OCI-LY1 (cell line): ENCODE measurements around the gene C1QTNF1.
A peak's percentile ranks its signal among the peaks of the same experiment; 100 is the strongest.

Source experiments
- H2AFZ ChIP-seq: fragments of 200-600 bp; sonication (generic), shearing (Covaris generic); 2 replicates; pipeline ENCODE4 v1.6.0; 2014; ENCODE audit warnings: antibody characterized with exemption, mild to moderate bottlenecking, low read length
- H3F3A ChIP-seq: fragments of 200-600 bp; sonication (generic), shearing (Covaris generic); 2 replicates; pipeline ENCODE4 v1.6.0; 2014; ENCODE audit warnings: mild to moderate bottlenecking, antibody characterized with exemption, low read length, moderate library complexity; ENCODE audit not compliant: insufficient read depth
- H3K27ac ChIP-seq: fragments of 200-600 bp; sonication (generic); 2 replicates; pipeline ENCODE4 v1.5.1; 2014; ENCODE audit warnings: low read length, mixed run types, mild to moderate bottlenecking, low read depth; ENCODE audit not compliant: poor library complexity, severe bottlenecking
- H3K27me3 ChIP-seq: fragments of 200-600 bp; sonication (generic); 2 replicates; pipeline ENCODE4 v1.6.0; 2014; ENCODE audit warnings: antibody characterized with exemption, mild to moderate bottlenecking, low read length, moderate library complexity; ENCODE audit not compliant: insufficient read depth
- H3K36me3 ChIP-seq: fragments of 200-600 bp; sonication (generic); 2 replicates; pipeline ENCODE4 v1.6.1; 2014; ENCODE audit warnings: mild to moderate bottlenecking, antibody characterized with exemption, low read length, moderate library complexity, mixed read lengths; ENCODE audit not compliant: insufficient read depth
- H3K4me1 ChIP-seq: fragments of 200-600 bp; sonication (generic); 2 replicates; pipeline ENCODE4 v1.5.1; 2014; ENCODE audit warnings: mild to moderate bottlenecking, low read length, moderate library complexity; ENCODE audit not compliant: insufficient read depth, severe bottlenecking
- H3K4me2 ChIP-seq: fragments of 200-600 bp; sonication (generic), shearing (Covaris generic); 2 replicates; pipeline ENCODE4 v1.6.1; 2014; ENCODE audit warnings: low read length
- H3K4me3 ChIP-seq: fragments of 200-600 bp; sonication (generic); 2 replicates; pipeline ENCODE4 v1.5.1; 2014; ENCODE audit warnings: low read length, low read depth, mild to moderate bottlenecking, mixed read lengths; ENCODE audit not compliant: poor library complexity, severe bottlenecking
- H3K79me2 ChIP-seq: fragments of 200-600 bp; shearing (Covaris generic); 2 replicates; pipeline ENCODE4 v1.6.1; 2016; ENCODE audit warnings: mixed run types, low read length, mixed read lengths; ENCODE audit not compliant: insufficient read depth
- H3K9ac ChIP-seq: fragments of 200-600 bp; sonication (generic), shearing (Covaris generic); 2 replicates; pipeline ENCODE4 v1.6.1; 2014; ENCODE audit warnings: mild to moderate bottlenecking, low read length, mixed read lengths
- H3K9me2 ChIP-seq: fragments of 200-600 bp; sonication (generic), shearing (Covaris generic); 2 replicates; pipeline ENCODE4 v1.6.1; 2014; ENCODE audit warnings: low read depth, mild to moderate bottlenecking, low read length, mixed read lengths
- H3K9me3 ChIP-seq: fragments of 200-600 bp; shearing (Covaris generic); 2 replicates; pipeline ENCODE4 v1.6.1; 2014; ENCODE audit warnings: low read length, mixed read lengths
- H4K20me1 ChIP-seq: fragments of 200-600 bp; sonication (generic), shearing (Covaris generic); 2 replicates; pipeline ENCODE4 v1.6.0; 2016; ENCODE audit warnings: mild to moderate bottlenecking, low read length; ENCODE audit not compliant: insufficient read depth
- CTCF ChIP-seq: fragments of 200-600 bp; sonication (generic), shearing (Covaris generic); IDR thresholded peaks from 2 replicates; pipeline ENCODE4 v1.5.1; 2017; ENCODE audit warnings: mild to moderate bottlenecking, antibody characterized with exemption, low read length, moderate library complexity, mixed read lengths
- EZH2 ChIP-seq: fragments of 200-600 bp; sonication (generic), shearing (Covaris generic); IDR thresholded peaks from 2 replicates; pipeline ENCODE4 v1.8.0; 2017; ENCODE audit warnings: borderline replicate concordance, mixed run types, mild to moderate bottlenecking, antibody characterized with exemption, low read length, moderate library complexity, mixed read lengths

The C1QTNF1 gene

GRCh38 chr17:79009397-79010303, 14.3 kb upstream of the C1QTNF1 start, which contains the start of gene CANT1:
TSS of gene CANT1 (minus strand) at chr17:79009764. CDS start at chr17:78997622, 12,142 bp downstream.
- H3K9me3 ChIP-seq, result peaks cover 11% of the 10 kb centered on the region; the same call in 1 of the 2 replicates
- peak within 1 kb of the TSS; percentile 51 for H2AFZ ChIP-seq
- H3K4me1 ChIP-seq, result peaks cover 23% of the 10 kb centered on the region
- TF ChIP-seq EZH2, result no peak
- no peak for TF ChIP-seq CTCF
- no peaks in the 10 kb centered on the region for H3K27me3 ChIP-seq
- H3K4me2 ChIP-seq, result peak within 1 kb of the TSS; percentile 76
- peak within 1 kb of the TSS; percentile 92 for H3K9ac ChIP-seq
- H3F3A ChIP-seq, result no peaks in the 10 kb centered on the region
- H4K20me1 ChIP-seq, result no peaks in the 10 kb centered on the region
- H3K9me2 ChIP-seq, result no peaks in the 10 kb centered on the region
- peak within 1 kb of the TSS; percentile 93 for H3K4me3 ChIP-seq
- H3K79me2 ChIP-seq, result no peaks in the 10 kb centered on the region
- no peak within 1 kb of the TSS for H3K27ac ChIP-seq
- no peaks in the 10 kb centered on the region for H3K36me3 ChIP-seq

GRCh38 chr17:79010304-79010646, 13.7 kb upstream of the C1QTNF1 start:
- H3K79me2 ChIP-seq, result no peaks in the 10 kb centered on the region
- no peak overlapping the region for H3K27ac ChIP-seq
- peaks cover 23% of the 10 kb centered on the region for H3K4me1 ChIP-seq
- no peaks in the 10 kb centered on the region for H4K20me1 ChIP-seq
- peak overlapping the region; percentile 92 for H3K9ac ChIP-seq
- no peak for TF ChIP-seq CTCF
- TF ChIP-seq EZH2, result no peak
- no peaks in the 10 kb centered on the region for H3K9me2 ChIP-seq
- H3K4me3 ChIP-seq, result peak overlapping the region; percentile 93
- H2AFZ ChIP-seq, result peak overlapping the region; percentile 51; the same call in 1 of the 2 replicates
- no peaks in the 10 kb centered on the region for H3F3A ChIP-seq
- peaks cover 14% of the 10 kb centered on the region; the same call in 1 of the 2 replicates for H3K9me3 ChIP-seq
- H3K4me2 ChIP-seq, result peak overlapping the region; percentile 76
- no peaks in the 10 kb centered on the region for H3K36me3 ChIP-seq
- no peaks in the 10 kb centered on the region for H3K27me3 ChIP-seq

DNA sequence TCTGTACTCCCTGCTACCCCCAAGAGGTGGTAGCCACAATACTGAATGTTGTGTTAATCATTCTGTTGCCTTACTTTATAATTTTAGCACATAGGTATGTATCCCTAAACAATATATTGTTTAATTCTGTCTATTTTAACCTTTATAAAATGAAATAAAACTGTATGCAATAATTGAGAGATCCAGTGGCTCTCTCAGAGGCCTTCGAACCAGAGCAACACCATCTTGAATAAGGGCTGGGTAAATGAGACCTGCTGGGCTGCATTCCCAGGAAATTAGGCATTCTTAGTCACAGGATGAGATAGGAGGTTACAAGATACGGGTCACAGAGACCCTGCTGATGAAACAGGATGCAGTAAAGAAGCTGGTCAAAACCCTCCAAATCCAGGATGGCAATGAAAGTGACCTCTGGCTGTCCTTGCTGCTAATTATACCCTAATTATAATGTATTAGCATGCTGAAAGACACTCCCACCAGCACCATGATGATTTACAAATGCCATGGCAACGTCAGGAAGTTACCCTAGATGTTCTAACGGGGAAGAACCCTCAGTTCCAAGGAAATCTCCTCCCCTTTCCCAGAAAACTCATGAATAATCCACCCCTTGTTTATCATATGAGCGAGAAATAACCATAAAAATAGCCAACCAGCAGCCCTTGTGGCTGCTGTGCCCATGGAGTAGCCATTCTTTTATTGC, 12.4 kb upstream of the C1QTNF1 start:
- no peak overlapping the region for H2AFZ ChIP-seq

More for the DNA sequence above, 12.4 kb upstream of the C1QTNF1 start:
- Histone ChIP-seq H3K36me3 (no peaks in the 10 kb centered on the region), H3K9me3 (peaks cover 20% of the 10 kb centered on the region; the same call in 1 of the 2 replicates), H3K9ac (no peak overlapping the region), H4K20me1 (no peaks in the 10 kb centered on the region), H3K4me2 (no peak overlapping the region), H3K9me2 (no peaks in the 10 kb centered on the region), H3K27ac (no peak overlapping the region), H3K4me1 (peaks cover 23% of the 10 kb centered on the region), H3F3A (no peaks in the 10 kb centered on the region), H3K27me3 (no peaks in the 10 kb centered on the region), H3K4me3 (no peak overlapping the region), H3K79me2 (no peaks in the 10 kb centered on the region)
- no peak for TF ChIP-seq EZH2
- TF ChIP-seq CTCF, result no peak
